ENCODE results near the gene CAT. TPM values are rescaled to one million over a fixed set of nuclear protein-coding genes. Genes with fewer than 3 reads are reported as not detected.

The CAT gene
- total RNA-seq, 5 donors from 2014 or later (not counting 1 experiment from before 2014, with no cell fraction given): 26.2 to 43.5 (median 37.6) TPM

- no peaks in the 10 kb centered on the region for H3K9me3 ChIP-seq
- H3K4me3 ChIP-seq (ENCODE audit: control insufficient read depth in 1 of 2, extremely low read depth in 1 of 2, low read length in 1 of 2): no peak overlapping the region
- Mint-ChIP-seq H3K27me3 (no peaks in the 10 kb centered on the region), H3K4me3 (peak overlapping the region in 1 of 3 donors; percentile 31), H3K27ac (no peak overlapping the region), H3K9me3 (no peaks in the 10 kb centered on the region), H3K36me3 (peaks cover 36% of the 10 kb centered on the region), H3K4me1 (peaks cover 36 to 55% (median 49%) of the 10 kb centered on the region in 3 donors)
- WGBS (ENCODE audit: insufficient coverage): 100% methylated on average over 10 of the region's 11 CpGs
- ChIA-PET POLR2A (no interaction called here), CTCF (no interaction called here)
- peaks cover 5 to 10% of the 10 kb centered on the region in 2 experiments for H3K4me1 ChIP-seq (ENCODE audit: control insufficient read depth in 1 of 2, extremely low read depth in 1 of 2, insufficient read depth in 2 of 2, low read length in 2 of 2)
- H3K27me3 ChIP-seq (replicated peaks in 1 of 2; ENCODE audit: control insufficient read depth in 2 of 2, extremely low read depth in 1 of 2, insufficient read depth in 2 of 2, low read length in 1 of 2): no peaks in the 10 kb centered on the region
- DNase-seq: no peak
- no peak for ATAC-seq (replicated peaks in 1 of 4)
- peaks cover 0 to 35% of the 10 kb centered on the region in 2 donors for H3K36me3 ChIP-seq (ENCODE audit: control insufficient read depth in 2 of 2, extremely low read depth in 1 of 2, insufficient read depth in 1 of 2, low read length in 1 of 2)
- no peak overlapping the region for H3K27ac ChIP-seq (ENCODE audit: low read length)
Observed at GRCh38 chr11:34448223-34448994, 9.7 kb downstream of the CAT start.

GRCh38 chr11:34449013-34449412, 10.3 kb downstream of the CAT start:
- Mint-ChIP-seq H3K36me3 (peaks cover 41% of the 10 kb centered on the region), H3K27me3 (no peaks in the 10 kb centered on the region), H3K4me3 (peak overlapping the region in 1 of 3 donors; percentile 31), H3K27ac (no peak overlapping the region), H3K9me3 (no peaks in the 10 kb centered on the region), H3K4me1 (peaks cover 32 to 49% (median 43%) of the 10 kb centered on the region in 3 donors)
- Histone ChIP-seq H3K27me3 (replicated peaks in 1 of 2; ENCODE audit: control insufficient read depth in 2 of 2, extremely low read depth in 1 of 2, insufficient read depth in 2 of 2, low read length in 1 of 2) (no peaks in the 10 kb centered on the region), H3K36me3 (ENCODE audit: control insufficient read depth in 2 of 2, extremely low read depth in 1 of 2, insufficient read depth in 1 of 2, low read length in 1 of 2) (peaks cover 0 to 42% of the 10 kb centered on the region in 2 donors), H3K4me3 (ENCODE audit: control insufficient read depth in 1 of 2, extremely low read depth in 1 of 2, low read length in 1 of 2) (no peak overlapping the region), H3K4me1 (ENCODE audit: control insufficient read depth in 1 of 2, extremely low read depth in 1 of 2, insufficient read depth in 2 of 2, low read length in 2 of 2) (peaks cover 5 to 10% of the 10 kb centered on the region in 2 experiments), H3K9me3 (no peaks in the 10 kb centered on the region), H3K27ac (ENCODE audit: low read length) (no peak overlapping the region)
- CTCF ChIA-PET: no interaction called here
- POLR2A ChIA-PET: no interaction called here
- WGBS (ENCODE audit: insufficient coverage): 6% methylated on average over 2 of the region's 3 CpGs
- ATAC-seq (replicated peaks in 1 of 4): no peak
- DNase-seq: no peak

DNA sequence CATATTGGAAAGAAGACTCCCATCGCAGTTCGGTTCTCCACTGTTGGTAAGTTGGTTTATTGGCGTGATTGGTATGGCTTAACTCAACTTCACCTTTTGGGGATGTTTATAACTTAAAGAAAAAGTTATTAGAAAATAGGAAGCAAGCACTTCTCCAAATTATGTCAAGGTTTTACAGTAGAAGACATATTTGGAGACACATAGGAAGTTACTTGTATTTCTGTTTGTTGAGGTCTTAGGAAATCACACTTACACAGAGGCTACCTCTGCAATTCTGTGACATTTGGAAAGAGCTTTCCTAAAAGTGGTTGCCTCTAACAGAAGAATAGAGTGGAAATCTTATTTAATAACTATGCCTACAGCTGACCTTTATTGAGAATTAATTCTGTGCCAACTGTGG, 12.3 kb downstream of the CAT start:
- H3K4me1 ChIP-seq (ENCODE audit: control insufficient read depth in 1 of 2, extremely low read depth in 1 of 2, insufficient read depth in 2 of 2, low read length in 2 of 2): peaks cover 5 to 10% of the 10 kb centered on the region in 2 experiments
- DNase-seq: no peak
- ChIA-PET POLR2A (no interaction called here), CTCF (no interaction called here)
- no peak overlapping the region for H3K4me3 Mint-ChIP-seq
- no peaks in the 10 kb centered on the region for H3K9me3 ChIP-seq
- H3K9me3 Mint-ChIP-seq: no peaks in the 10 kb centered on the region
- no peak overlapping the region for H3K4me3 ChIP-seq (ENCODE audit: control insufficient read depth in 1 of 2, extremely low read depth in 1 of 2, low read length in 1 of 2)
- no peaks in the 10 kb centered on the region for H3K27me3 ChIP-seq (replicated peaks in 1 of 2; ENCODE audit: control insufficient read depth in 2 of 2, extremely low read depth in 1 of 2, insufficient read depth in 2 of 2, low read length in 1 of 2)
- H3K27me3 Mint-ChIP-seq: no peaks in the 10 kb centered on the region
- H3K27ac Mint-ChIP-seq: no peak overlapping the region
- peaks cover 20 to 34% (median 30%) of the 10 kb centered on the region in 3 donors for H3K4me1 Mint-ChIP-seq
- whole genome bisulfite sequencing (ENCODE audit: insufficient coverage): no CpG with 5 or more reads among the region's 3 CpGs
- H3K27ac ChIP-seq (ENCODE audit: low read length): no peak overlapping the region
- ATAC-seq (replicated peaks in 1 of 4): no peak
- peaks cover 52% of the 10 kb centered on the region for H3K36me3 Mint-ChIP-seq
- peaks cover 0 to 59% of the 10 kb centered on the region in 2 donors for H3K36me3 ChIP-seq (ENCODE audit: control insufficient read depth in 2 of 2, extremely low read depth in 1 of 2, insufficient read depth in 1 of 2, low read length in 1 of 2)

DNA sequence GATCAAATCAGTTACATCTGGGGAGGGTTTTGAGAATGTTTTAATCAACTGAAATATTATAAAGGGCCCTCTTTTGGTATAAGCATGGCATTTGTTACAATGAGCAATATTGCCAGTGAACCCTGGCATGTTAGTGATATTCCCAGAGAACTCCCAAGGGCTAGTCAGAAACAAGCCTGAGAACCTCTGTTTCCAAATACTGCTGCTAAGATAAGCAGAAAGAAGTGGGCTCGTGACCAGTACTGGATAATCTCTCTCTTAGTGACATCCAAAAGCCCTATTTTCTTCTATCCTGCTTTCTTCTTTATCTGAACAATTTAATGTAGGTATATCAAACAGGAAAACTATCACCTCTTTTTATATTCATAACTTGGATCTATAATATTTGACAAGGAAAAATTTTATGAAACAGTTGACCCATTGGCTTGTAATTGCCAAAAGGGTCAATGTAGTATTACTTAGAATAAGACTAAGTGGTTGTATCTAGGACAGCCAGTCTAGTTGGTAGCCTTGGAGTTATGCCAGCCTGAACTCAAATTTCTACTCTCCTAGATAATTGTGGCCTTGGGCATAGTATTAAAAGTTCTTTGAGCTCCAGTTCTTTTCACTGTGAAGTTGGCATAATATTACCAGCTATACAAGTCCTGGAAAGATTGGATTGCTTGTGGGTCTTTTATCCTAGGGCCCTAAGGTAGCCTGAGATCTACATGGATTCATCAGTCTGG, 15.7 kb downstream of the CAT start:
- H3K27ac ChIP-seq (ENCODE audit: low read length): no peak overlapping the region
- H3K4me1 ChIP-seq (ENCODE audit: control insufficient read depth in 1 of 2, extremely low read depth in 1 of 2, insufficient read depth in 2 of 2, low read length in 2 of 2): no peaks in the 10 kb centered on the region
- no peak overlapping the region for H3K4me3 Mint-ChIP-seq
- H3K9me3 ChIP-seq: no peaks in the 10 kb centered on the region
- WGBS (ENCODE audit: insufficient coverage): no CpG with 5 or more reads among the region's 1 CpG
- DNase-seq: no peak
- CTCF ChIA-PET: interaction anchor here in 1 of 2 donors (0.6 to 0.7 kb wide), 2 partner anchors 13 to 280 kb away, joined by 3 to 6 read pairs; no protein-coding TSS in a partner anchor
- no peak overlapping the region for H3K27ac Mint-ChIP-seq
- no peak for ATAC-seq (replicated peaks in 1 of 4)
- H3K36me3 Mint-ChIP-seq: peaks cover 79% of the 10 kb centered on the region
- H3K4me1 Mint-ChIP-seq: peaks cover 0 to 4% (median 2%) of the 10 kb centered on the region in 3 donors
- H3K36me3 ChIP-seq (ENCODE audit: control insufficient read depth in 2 of 2, extremely low read depth in 1 of 2, insufficient read depth in 1 of 2, low read length in 1 of 2): peaks cover 0 to 81% of the 10 kb centered on the region in 2 donors
- POLR2A ChIA-PET: interaction anchor here in 1 of 2 donors (0.6 kb wide), 1 partner anchor 737 kb away, joined by 3 read pairs; no protein-coding TSS in a partner anchor
- no peaks in the 10 kb centered on the region for H3K27me3 Mint-ChIP-seq
- no peaks in the 10 kb centered on the region for H3K27me3 ChIP-seq (replicated peaks in 1 of 2; ENCODE audit: control insufficient read depth in 2 of 2, extremely low read depth in 1 of 2, insufficient read depth in 2 of 2, low read length in 1 of 2)
- H3K4me3 ChIP-seq (ENCODE audit: control insufficient read depth in 1 of 2, extremely low read depth in 1 of 2, low read length in 1 of 2): no peak overlapping the region
- H3K9me3 Mint-ChIP-seq: no peaks in the 10 kb centered on the region

DNA sequence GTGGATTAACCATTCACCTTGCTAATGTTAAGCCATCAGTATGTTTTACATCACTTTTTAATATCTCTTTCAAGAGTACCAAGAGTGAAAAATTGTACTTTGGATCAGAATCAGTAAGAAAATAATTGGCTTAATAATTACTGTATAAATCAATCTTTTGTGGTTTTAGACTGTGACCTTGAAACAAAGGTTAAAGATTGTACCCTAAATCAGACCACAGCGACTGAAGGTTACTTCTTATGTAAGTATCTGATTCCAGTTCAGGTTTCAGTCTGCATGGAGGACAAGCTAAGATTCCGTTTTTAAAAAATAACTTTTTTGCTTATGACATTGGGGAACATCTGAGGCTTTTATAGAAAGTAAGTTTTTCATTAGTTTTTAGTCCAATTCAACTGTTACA, 18.9 kb downstream of the CAT start:
- Histone ChIP-seq H3K4me3 (ENCODE audit: control insufficient read depth in 1 of 2, extremely low read depth in 1 of 2, low read length in 1 of 2) (no peak overlapping the region), H3K9me3 (no peaks in the 10 kb centered on the region), H3K27me3 (replicated peaks in 1 of 2; ENCODE audit: control insufficient read depth in 2 of 2, extremely low read depth in 1 of 2, insufficient read depth in 2 of 2, low read length in 1 of 2) (no peaks in the 10 kb centered on the region), H3K4me1 (ENCODE audit: control insufficient read depth in 1 of 2, extremely low read depth in 1 of 2, insufficient read depth in 2 of 2, low read length in 2 of 2) (no peaks in the 10 kb centered on the region), H3K36me3 (ENCODE audit: control insufficient read depth in 2 of 2, extremely low read depth in 1 of 2, insufficient read depth in 1 of 2, low read length in 1 of 2) (peaks cover 4 to 67% of the 10 kb centered on the region in 2 donors), H3K27ac (ENCODE audit: low read length) (no peak overlapping the region)
- no peaks in the 10 kb centered on the region for H3K9me3 Mint-ChIP-seq
- DNase-seq: no peak
- POLR2A ChIA-PET: no interaction called here
- H3K27me3 Mint-ChIP-seq: no peaks in the 10 kb centered on the region
- ATAC-seq (replicated peaks in 1 of 4): no peak
- 100% methylated on average over 2 of the region's 2 CpGs for WGBS (ENCODE audit: insufficient coverage)
- no peaks in the 10 kb centered on the region for H3K4me1 Mint-ChIP-seq
- CTCF ChIA-PET: interaction anchor here in 1 of 2 donors (0.7 kb wide), 1 partner anchor 121 kb away, joined by 12 read pairs; no protein-coding TSS in a partner anchor
- no peak overlapping the region for H3K27ac Mint-ChIP-seq
- no peak overlapping the region for H3K4me3 Mint-ChIP-seq
- peaks cover 71% of the 10 kb centered on the region for H3K36me3 Mint-ChIP-seq

DNA sequence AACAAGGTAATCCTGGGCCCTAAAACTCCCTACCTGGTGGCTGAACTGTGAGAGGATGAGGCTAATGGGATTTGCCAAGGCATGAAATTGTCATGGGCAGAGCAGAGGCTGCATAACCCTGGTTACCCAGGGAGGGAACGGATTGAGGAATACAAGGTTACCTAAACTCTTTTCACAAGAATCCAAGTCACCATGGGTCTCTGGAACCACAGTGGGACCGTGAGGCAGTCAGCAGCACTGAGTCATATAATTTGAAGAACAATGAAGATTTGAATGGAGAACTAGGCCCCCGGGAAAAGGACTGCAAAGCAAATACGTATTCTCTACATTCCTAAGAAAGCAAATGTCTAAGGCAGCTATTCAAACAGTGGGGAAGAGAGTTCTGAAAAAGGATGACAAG, 19.8 kb downstream of the CAT start:
- Histone ChIP-seq H3K4me1 (ENCODE audit: control insufficient read depth in 1 of 2, extremely low read depth in 1 of 2, insufficient read depth in 2 of 2, low read length in 2 of 2) (no peaks in the 10 kb centered on the region), H3K27ac (ENCODE audit: low read length) (no peak overlapping the region), H3K4me3 (ENCODE audit: control insufficient read depth in 1 of 2, extremely low read depth in 1 of 2, low read length in 1 of 2) (no peak overlapping the region), H3K36me3 (ENCODE audit: control insufficient read depth in 2 of 2, extremely low read depth in 1 of 2, insufficient read depth in 1 of 2, low read length in 1 of 2) (peaks cover 4 to 67% of the 10 kb centered on the region in 2 donors), H3K9me3 (no peaks in the 10 kb centered on the region), H3K27me3 (replicated peaks in 1 of 2; ENCODE audit: control insufficient read depth in 2 of 2, extremely low read depth in 1 of 2, insufficient read depth in 2 of 2, low read length in 1 of 2) (no peaks in the 10 kb centered on the region)
- no peaks in the 10 kb centered on the region for H3K27me3 Mint-ChIP-seq
- peaks cover 76% of the 10 kb centered on the region for H3K36me3 Mint-ChIP-seq
- WGBS (ENCODE audit: insufficient coverage): 100% methylated on average over 1 of the region's 4 CpGs
- ATAC-seq (replicated peaks in 1 of 4): no peak
- ChIA-PET CTCF (no interaction called here), POLR2A (interaction anchor here in 1 of 2 donors (0.6 kb wide), 1 partner anchor 16 kb away, joined by 3 read pairs; no protein-coding TSS in a partner anchor)
- H3K27ac Mint-ChIP-seq: no peak overlapping the region
- no peak for DNase-seq
- H3K4me1 Mint-ChIP-seq: no peaks in the 10 kb centered on the region
- H3K9me3 Mint-ChIP-seq: no peaks in the 10 kb centered on the region
- H3K4me3 Mint-ChIP-seq: no peak overlapping the region
